Stromal cell of bone marrow (primary cell): ENCODE results near the gene TMEM126A.
"Not testable (repeated sequence)": the region's sequence is repeated elsewhere in the genome, so short reads cannot be mapped to it uniquely, and the experiment has no call there.

Experiments used
- DNase-seq: peaks from one replicate; pipeline ENCODE4 v3.0.0-alpha.2; 2012; ENCODE audit warnings: low read depth

Gene TMEM126A

GRCh38 chr11:85647604-85648299, at the start of gene TMEM126A:
TSS of gene TMEM126A (plus strand) at chr11:85647967. CDS start at chr11:85650256, 2,289 bp downstream.
- peak; percentile 57 for DNase-seq

- DNase-seq = no peak
These were observed 48.7 kb upstream of the TMEM126A start for GRCh38 chr11:85599083-85599482.

- no peak for DNase-seq
These were observed 45.1 kb upstream of the TMEM126A start for GRCh38 chr11:85602526-85603213.

GRCh38 chr11:85603220-85603619, 44.5 kb upstream of the TMEM126A start:
- no peak for DNase-seq

GRCh38 chr11:85606237-85606636, 41.5 kb upstream of the TMEM126A start:
- not testable (repeated sequence) for DNase-seq

GRCh38 chr11:85608621-85609020, 39.1 kb upstream of the TMEM126A start:
- not testable (repeated sequence) for DNase-seq

- DNase-seq = not testable (repeated sequence)
These were observed 38.5 kb upstream of the TMEM126A start for GRCh38 chr11:85609286-85609685.

GRCh38 chr11:85611643-85612042, 36.1 kb upstream of the TMEM126A start:
- not testable (repeated sequence) for DNase-seq

GRCh38 chr11:85619499-85619898, 28.3 kb upstream of the TMEM126A start:
- no peak for DNase-seq

- no peak for DNase-seq
These were observed 27.5 kb upstream of the TMEM126A start for GRCh38 chr11:85620256-85620655.

- DNase-seq = no peak
These were observed 21.3 kb upstream of the TMEM126A start for GRCh38 chr11:85626496-85626895.

- DNase-seq = peak; percentile 38
These were observed 20.3 kb upstream of the TMEM126A start, which contains the start of gene DLG2 for GRCh38 chr11:85627332-85627997. TSS of gene DLG2 (minus strand) at chr11:85627344.

- peak; percentile 97 for DNase-seq
These were observed 19.6 kb upstream of the TMEM126A start, which contains the start of gene TMEM126B for GRCh38 chr11:85627998-85628770. TSS of gene TMEM126B (plus strand) at chr11:85628593. CDS start at chr11:85628608, 15 bp downstream.

GRCh38 chr11:85628771-85629341, 18.9 kb upstream of the TMEM126A start:
- no peak for DNase-seq

GRCh38 chr11:85634747-85635146, 13.0 kb upstream of the TMEM126A start:
- DNase-seq = no peak

- DNase-seq = no peak
These were observed 4.6 kb upstream of the TMEM126A start for GRCh38 chr11:85643191-85643614.

- DNase-seq = no peak
These were observed 689 bp upstream of the TMEM126A start for GRCh38 chr11:85647078-85647477.

GRCh38 chr11:85651118-85651517, 3.4 kb downstream of the TMEM126A start:
- no peak for DNase-seq

- no peak for DNase-seq
These were observed 5.2 kb downstream of the TMEM126A start for GRCh38 chr11:85652786-85653447.

- DNase-seq = not testable (repeated sequence)
These were observed 6.6 kb downstream of the TMEM126A start for GRCh38 chr11:85654343-85654742.

GRCh38 chr11:85656777-85657176, 9.0 kb downstream of the TMEM126A start:
- no peak for DNase-seq
